Transverse colon (tissue), 4 donors: Measurements from ENCODE around the gene VWA7. TPM values are rescaled to one million over a fixed set of nuclear protein-coding genes. Genes with fewer than 3 reads are reported as not detected.

ENCODE experiments used
- DNase-seq: peaks from one replicate; pipeline ENCODE4 v3.0.0-alpha.2; 2019
- H3K27ac ChIP-seq, 4 donors: fragments of 200-600 bp; sonication (generic); 2 replicates each; pipeline ENCODE4 v1.5.1; 2016 to 2018; ENCODE audit warnings: inconsistent platforms in 4 of 4
- H3K27me3 ChIP-seq: fragments of 200-600 bp; sonication (generic); 2 replicates; pipeline ENCODE4 v1.5.1; 2017; ENCODE audit warnings: inconsistent platforms
- H3K36me3 ChIP-seq, 4 donors: fragments of 200-600 bp; sonication (generic); 2 replicates each; pipeline ENCODE4 v1.5.1; 2017 to 2019; ENCODE audit warnings: inconsistent platforms in 4 of 4
- H3K4me1 ChIP-seq, 4 donors: fragments of 200-600 bp; sonication (generic); 2 replicates each; pipeline ENCODE4 v1.5.1; 2017 to 2020; ENCODE audit warnings: inconsistent platforms in 4 of 4
- H3K4me3 ChIP-seq, 4 donors: fragments of 200-600 bp; sonication (generic); 1 replicate in 1 of 4; 2 replicates in 3 of 4; pipeline versions ENCODE4 v1.5.1 to v1.6.1; 2017 to 2019; ENCODE audit warnings: inconsistent platforms in 4 of 4
- H3K9me3 ChIP-seq, 2 donors: fragments of 200-600 bp; sonication (generic); 2 replicates each; pipeline ENCODE4 v1.5.1; 2017 to 2019; ENCODE audit warnings: inconsistent platforms in 2 of 2
- CTCF ChIP-seq, 5 experiments: fragments of 200-600 bp in 3 of 5; fragments of 450-650 bp in 2 of 5; sonication (generic) in 3 of 5; IDR thresholded peaks; 1 replicate in 2 of 5; 2 replicates in 3 of 5; pipeline ENCODE4 v1.5.1; 2016 to 2017; ENCODE audit warnings: antibody characterized with exemption in 5 of 5, inconsistent platforms in 3 of 5, mild to moderate bottlenecking in 2 of 5, moderate library complexity in 1 of 5
- EP300 ChIP-seq: sonication (generic); formaldehyde crosslinking; IDR thresholded peaks from one replicate; pipeline ENCODE4 v1.6.1; 2017; ENCODE audit warnings: antibody characterized with exemption, low read depth
- POLR2A ChIP-seq: fragments of 450-650 bp; IDR thresholded peaks from one replicate; pipeline ENCODE4 v1.6.1; 2016; ENCODE audit warnings: antibody characterized with exemption, mild to moderate bottlenecking, moderate library complexity
- POLR2AphosphoS5 ChIP-seq, 3 donors: sonication (generic); formaldehyde crosslinking; IDR thresholded peaks; one replicate each; pipeline ENCODE4 v1.6.1; 2016; ENCODE audit warnings: antibody characterized with exemption in 3 of 3
- WGBS, 2 donors: methylation state at CpG; one replicate each; pipeline ENCODE4 v1.1.5; 2018; ENCODE audit warnings: low coverage in 1 of 2; 5-methylcytosine and 5-hydroxymethylcytosine counted together
- in situ Hi-C, 4 donors: fragments of 200-750 bp; cut with MboI; loops; one replicate each; pipeline versions ENCODE4 v1.15.0 to v1.15.1; 2017; ENCODE audit warnings: low sequenced_read_pairs in 3 of 4, low pct_ligation_motif_present in 1 of 4, low pct_unique_long_range_greater_than_20kb in 1 of 4
- intact Hi-C: fragments of 100-400 bp; cut with DNase I; formaldehyde crosslinking; loops from one replicate; pipeline ENCODE4 v1.15.1; 2023; ENCODE audit warnings: low total_unique reads
- total RNA-seq, 4 donors: library from RNA; depleted of rRNA; stranded (reverse); fragments of >200 nt; gene quantifications; one replicate each; pipeline ENCODE4 v1.1.0, GENCODE V29; 2016

VWA7 gene
- total RNA-seq, 4 donors from 2014 or later: 7.6 to 22.1 (median 9.6) TPM

- Histone ChIP-seq H3K9me3 (no peaks in the 10 kb centered on the region), H3K27ac (no peak overlapping the region), H3K27me3 (no peaks in the 10 kb centered on the region), H3K4me3 (no peak overlapping the region), H3K4me1 (peaks cover 18 to 33% (median 26%) of the 10 kb centered on the region in 4 donors), H3K36me3 (no peaks in the 10 kb centered on the region)
- WGBS, 2 donors: 63 to 75% methylated on average over 4 of the region's 4 CpGs
- no peak for TF ChIP-seq POLR2AphosphoS5 (IDR thresholded peaks at IDR 0.05)
- no peak for TF ChIP-seq EP300
- TF ChIP-seq POLR2A: no peak
- TF ChIP-seq CTCF (IDR thresholded peaks at IDR 0.05): no peak
- no peak for DNase-seq
- in situ Hi-C loops: no loop called here
- intact Hi-C loops: no loop called here
Measured at GRCh38 chr6:31771992-31772358, 5.2 kb downstream of the VWA7 start.

- peaks cover 8 to 30% (median 17%) of the 10 kb centered on the region in 4 donors for H3K4me1 ChIP-seq
- in situ Hi-C loops: no loop called here
- no peak overlapping the region for H3K4me3 ChIP-seq
- H3K9me3 ChIP-seq: no peaks in the 10 kb centered on the region
- TF ChIP-seq POLR2A (no peak), POLR2AphosphoS5 (IDR thresholded peaks at IDR 0.05) (no peak), CTCF (IDR thresholded peaks at IDR 0.05) (no peak), EP300 (no peak)
- WGBS, 2 donors: 47 to 73% methylated on average over 1 to 2 of the region's 2 CpGs
- no peak for DNase-seq
- no peaks in the 10 kb centered on the region for H3K27me3 ChIP-seq
- H3K36me3 ChIP-seq: no peaks in the 10 kb centered on the region
- peak overlapping the region; percentile 76 to 83 (median 78) for H3K27ac ChIP-seq
- intact Hi-C loops: no loop called here
Measured at GRCh38 chr6:31770860-31771259, 6.3 kb downstream of the VWA7 start.

GRCh38 chr6:31769684-31770371 lies 7.3 kb downstream of the VWA7 start:
- Histone ChIP-seq H3K27me3 (no peaks in the 10 kb centered on the region), H3K9me3 (no peaks in the 10 kb centered on the region), H3K4me1 (peaks cover under 1 to 21% (median 9%) of the 10 kb centered on the region in 4 donors), H3K27ac (peak overlapping the region; percentile 76 to 83 (median 78)), H3K36me3 (no peaks in the 10 kb centered on the region), H3K4me3 (no peak overlapping the region)
- WGBS, 2 donors: 7 to 52% methylated on average over 3 to 12 of the region's 12 CpGs
- peak; percentile 94 for DNase-seq
- TF ChIP-seq POLR2A (no peak), POLR2AphosphoS5 (IDR thresholded peaks at IDR 0.05) (peak in 1 of 3 donors; percentile 2), CTCF (IDR thresholded peaks at IDR 0.05) (peak; percentile 83 to 95 (median 90)), EP300 (no peak)
- intact Hi-C loops (no loop called here), in situ Hi-C loops (loop anchor here in 2 of 4 donors (5.0 to 10.0 kb wide), 2 partner anchors 83 to 85 kb away; partner anchors contain the start of gene LY6G5C (in 1 of the 2))

- TF ChIP-seq POLR2AphosphoS5 (IDR thresholded peaks at IDR 0.05) (no peak), EP300 (no peak), POLR2A (no peak), CTCF (IDR thresholded peaks at IDR 0.05) (no peak)
- H3K27ac ChIP-seq: no peak overlapping the region
- H3K4me3 ChIP-seq: no peak overlapping the region
- H3K27me3 ChIP-seq: no peaks in the 10 kb centered on the region
- H3K36me3 ChIP-seq: no peaks in the 10 kb centered on the region
- H3K4me1 ChIP-seq: peaks cover 0 to 17% (median 8%) of the 10 kb centered on the region in 4 donors
- DNase-seq: no peak
- intact Hi-C loops: no loop called here
- in situ Hi-C loops: loop anchor here in 2 of 4 donors (5.0 to 10.0 kb wide), 2 partner anchors 81 to 84 kb away; partner anchors contain the start of gene LY6G5C (in 1 of the 2)
- no peaks in the 10 kb centered on the region for H3K9me3 ChIP-seq
- 84 to 94% methylated on average over 8 to 18 of the region's 18 CpGs for WGBS, 2 donors
Measured at GRCh38 chr6:31768363-31769257, 8.5 kb downstream of the VWA7 start.
